GM23248 (cell line): Measurements from ENCODE around the gene ZHX3.

Experiments used
- EZH2 ChIP-seq: fragments of 200-600 bp; sonication (generic); IDR thresholded peaks from 2 replicates; pipeline ENCODE4 v1.6.1; 2018; ENCODE audit warnings: antibody characterized with exemption, mild to moderate bottlenecking; ENCODE audit not compliant: insufficient read depth, poor library complexity, severe bottlenecking
- EZH2phosphoT487 ChIP-seq: fragments of 200-600 bp; sonication (generic); IDR thresholded peaks from 2 replicates; pipeline ENCODE4 v1.6.1; 2018; ENCODE audit warnings: antibody characterized with exemption, moderate library complexity, mild to moderate bottlenecking, low read depth; ENCODE audit not compliant: insufficient read depth

- no peak for TF ChIP-seq EZH2
- no peak for TF ChIP-seq EZH2phosphoT487
Observed at GRCh38 chr20:41316051-41316450, 1.5 kb downstream of the ZHX3 start.
